PC-3 (cell line): ENCODE data around the gene KCNQ5.

Experiments
- CTCF ChIP-seq: fragments of 300-600 bp; sonication (generic); conservative IDR thresholded peaks from 2 replicates; pipeline ENCODE4 v1.5.1; 2017; ENCODE audit warnings: antibody characterized with exemption, low read depth, mild to moderate bottlenecking, low read length
- EZH2 ChIP-seq: fragments of 300-600 bp; sonication (generic); IDR thresholded peaks from one replicate; pipeline ENCODE4 v1.6.1; 2017; ENCODE audit warnings: antibody characterized with exemption, mild to moderate bottlenecking, low read length; ENCODE audit not compliant: unreplicated experiment

GRCh38 chr6:73200735-73201134, 578.9 kb downstream of the KCNQ5 start:
- TF ChIP-seq CTCF, result no peak
- TF ChIP-seq EZH2, result no peak
